H1 (cell line): Measurements from ENCODE around the gene PTDSS2. TPM values are rescaled to one million over a fixed set of nuclear protein-coding genes. Genes with fewer than 3 reads are reported as not detected.

ENCODE experiments used
- CTCF ChIA-PET: fragments of 300-600 bp; sonication (Branson Sonifier 250); formaldehyde crosslinking; loops from one replicate; lab custom pipeline; 2021; ENCODE audit not compliant: partially characterized antibody; lab: Charles Lee
- POLR2A ChIA-PET: fragments of 300-600 bp; sonication (Branson Sonifier 250); formaldehyde crosslinking; loops from one replicate; lab custom pipeline; 2021; ENCODE audit warnings: inconsistent platforms; ENCODE audit not compliant: partially characterized antibody; lab: Charles Lee
- DNase-seq, 2 experiments: peaks; one replicate each; pipeline versions ENCODE4 v3.0.0 to v3.0.0-alpha.2; 2010 to 2022; ENCODE audit warnings: low spot score in 2 of 2, low read depth in 1 of 2, mixed read lengths in 1 of 2
- FAIRE-seq: peaks from 2 replicates; lab custom pipeline; 2011; peaks lifted over from hg19 to GRCh38; lab: Jason Lieb, UNC
- H2AFZ ChIP-seq: 2 replicates; pipeline ENCODE4 v1.8.1; 2012; ENCODE audit warnings: low read length, inconsistent platforms
- H2AK5ac ChIP-seq: 2 replicates; pipeline ENCODE4 v1.6.1; 2013; ENCODE audit warnings: low read depth, low read length
- H2BK120ac ChIP-seq: replicated peaks from 2 replicates; pipeline ENCODE3; 2013; ENCODE audit warnings: low read depth, low read length, inconsistent platforms
- H2BK12ac ChIP-seq: 2 replicates; pipeline ENCODE4 v1.6.1; 2013; ENCODE audit warnings: low read depth, low read length
- H2BK15ac ChIP-seq: 2 replicates; pipeline ENCODE4 v1.6.1; 2013; ENCODE audit warnings: low read length
- H2BK20ac ChIP-seq: 2 replicates; pipeline ENCODE4 v1.6.1; 2013; ENCODE audit warnings: low read length
- H2BK5ac ChIP-seq: 2 replicates; pipeline ENCODE4 v1.6.1; 2013; ENCODE audit warnings: low read depth, low read length
- H3K14ac ChIP-seq: 2 replicates; pipeline ENCODE4 v1.6.1; 2013; ENCODE audit warnings: inconsistent platforms; ENCODE audit not compliant: insufficient read length
- H3K18ac ChIP-seq: 2 replicates; pipeline ENCODE4 v1.6.1; 2013; ENCODE audit warnings: low read length; ENCODE audit errors: extremely low read depth
- H3K23ac ChIP-seq: 2 replicates; pipeline ENCODE4 v1.6.1; 2013; ENCODE audit warnings: inconsistent platforms; ENCODE audit not compliant: insufficient read length
- H3K23me2 ChIP-seq: 2 replicates; pipeline ENCODE4 v1.6.1; 2013; ENCODE audit warnings: low read depth, low read length
- H3K27ac ChIP-seq: 2 replicates; pipeline ENCODE4 v1.6.1; 2011; ENCODE audit warnings: low read depth, low read length, inconsistent platforms
- H3K27me3 ChIP-seq, 4 experiments: replicated peaks in 1 of 4; 1 replicate in 1 of 4; 2 replicates in 3 of 4; pipeline versions ENCODE4 v1.6.1 to v1.8.1; 2011 to 2013; ENCODE audit warnings: low read length in 3 of 4, mild to moderate bottlenecking in 3 of 4, inconsistent platforms in 2 of 4, mixed read lengths in 2 of 4, moderate library complexity in 1 of 4; ENCODE audit not compliant: control insufficient read depth in 3 of 4, insufficient read depth in 3 of 4; ENCODE audit errors: extremely low read depth in 1 of 4
- H3K36me3 ChIP-seq, 4 experiments: 2 replicates each; pipeline versions ENCODE4 v1.6.1 to v1.8.1; 2011 to 2013; ENCODE audit warnings: mild to moderate bottlenecking in 4 of 4, low read length in 3 of 4, moderate library complexity in 2 of 4, control low read depth in 1 of 4, inconsistent platforms in 1 of 4; ENCODE audit not compliant: insufficient read depth in 4 of 4, control insufficient read depth in 2 of 4
- H3K4ac ChIP-seq: replicated peaks from 2 replicates; pipeline ENCODE3; 2013; ENCODE audit warnings: low read length, low read depth, mixed read lengths, inconsistent platforms; ENCODE audit not compliant: insufficient read length
- H3K4me1 ChIP-seq, 4 experiments: replicated peaks in 1 of 4; 1 replicate in 1 of 4; 2 replicates in 3 of 4; pipeline versions ENCODE4 v1.6.1 to v1.8.1; 2011 to 2013; ENCODE audit warnings: low read length in 3 of 4, inconsistent platforms in 2 of 4, mixed read lengths in 1 of 4; ENCODE audit not compliant: insufficient read depth in 4 of 4, control insufficient read depth in 3 of 4
- H3K4me2 ChIP-seq, 2 experiments: 2 replicates each; pipeline versions ENCODE4 v1.6.1 to v1.8.1; 2011 to 2013; ENCODE audit warnings: low read depth in 2 of 2, low read length in 2 of 2, control low read depth in 1 of 2, inconsistent platforms in 1 of 2, mild to moderate bottlenecking in 1 of 2; ENCODE audit not compliant: insufficient read depth in 1 of 2
- H3K4me3 ChIP-seq, 4 experiments: fragments of 200-600, 300-600 bp in 1 of 4; sonication (generic), shearing (Covaris generic), sonication (Bioruptor Twin) in 1 of 4; 2 replicates each; pipeline versions ENCODE4 v1.5.1 to v1.8.1; 2011 to 2016; ENCODE audit warnings: low read length in 4 of 4, low read depth in 3 of 4, control low read depth in 2 of 4, inconsistent platforms in 2 of 4, mild to moderate bottlenecking in 2 of 4, mixed read lengths in 1 of 4, moderate library complexity in 1 of 4; ENCODE audit not compliant: insufficient read depth in 2 of 4; ENCODE audit errors: extremely low read depth in 1 of 4
- H3K56ac ChIP-seq: replicated peaks from 2 replicates; pipeline ENCODE3; 2013; ENCODE audit warnings: low read depth, mild to moderate bottlenecking, mixed read lengths, low read length, inconsistent platforms; ENCODE audit not compliant: insufficient read length
- H3K79me1 ChIP-seq: 2 replicates; pipeline ENCODE4 v1.6.1; 2013; ENCODE audit warnings: low read depth, low read length, control low read depth
- H3K79me2 ChIP-seq, 2 experiments: 2 replicates each; pipeline versions ENCODE4 v1.6.1 to v1.8.1; 2012 to 2013; ENCODE audit warnings: low read length in 2 of 2, mild to moderate bottlenecking in 2 of 2, inconsistent platforms in 1 of 2; ENCODE audit not compliant: insufficient read depth in 2 of 2, control insufficient read depth in 1 of 2
- H3K9ac ChIP-seq, 4 experiments: replicated peaks in 1 of 4; 1 replicate in 1 of 4; 2 replicates in 3 of 4; pipeline versions ENCODE4 v1.6.1 to v1.8.1; 2011 to 2013; ENCODE audit warnings: low read depth in 3 of 4, low read length in 3 of 4, control low read depth in 2 of 4, mild to moderate bottlenecking in 2 of 4, moderate library complexity in 2 of 4, inconsistent platforms in 1 of 4; ENCODE audit errors: extremely low read depth in 1 of 4
- H3K9me3 ChIP-seq, 2 experiments: 2 replicates each; pipeline versions ENCODE4 v1.6.1 to v1.8.1; 2012 to 2013; ENCODE audit warnings: mild to moderate bottlenecking in 2 of 2, moderate library complexity in 2 of 2, control low read depth in 1 of 2, inconsistent platforms in 1 of 2, low read depth in 1 of 2, low read length in 1 of 2, mixed read lengths in 1 of 2; ENCODE audit not compliant: insufficient read depth in 2 of 2
- H4K20me1 ChIP-seq, 2 experiments: replicated peaks in 1 of 2; 2 replicates each; pipeline versions ENCODE3 to v1.8.1; 2011 to 2013; ENCODE audit warnings: inconsistent platforms in 2 of 2, low read length in 2 of 2, mild to moderate bottlenecking in 1 of 2; ENCODE audit not compliant: insufficient read depth in 2 of 2, control insufficient read depth in 1 of 2
- H4K5ac ChIP-seq: 2 replicates; pipeline ENCODE4 v1.6.1; 2013; ENCODE audit warnings: low read length, low read depth, mixed read lengths, inconsistent platforms; ENCODE audit not compliant: insufficient read length
- H4K8ac ChIP-seq: 2 replicates; pipeline ENCODE4 v1.8.0; 2013; ENCODE audit warnings: mild to moderate bottlenecking, moderate library complexity, low read length, inconsistent platforms; ENCODE audit not compliant: insufficient read depth; ENCODE audit errors: extremely low read depth
- H4K91ac ChIP-seq: replicated peaks from 2 replicates; pipeline ENCODE3; 2013; ENCODE audit warnings: low read length, mixed read lengths, inconsistent platforms; ENCODE audit not compliant: insufficient read length
- GABPA ChIP-seq: IDR thresholded peaks from 2 replicates; pipeline ENCODE4 v1.6.1; 2011; ENCODE audit warnings: mild to moderate bottlenecking, low read length, moderate library complexity, borderline replicate concordance; ENCODE audit not compliant: insufficient read depth
- GTF2F1 ChIP-seq: IDR thresholded peaks from 2 replicates; pipeline ENCODE4 v1.6.1; 2012; ENCODE audit warnings: low read depth, low read length, improper control_type of control experiment, borderline replicate concordance
- JUN ChIP-seq: IDR thresholded peaks from 2 replicates; pipeline ENCODE4 v1.6.1; 2011; ENCODE audit warnings: low read depth, mild to moderate bottlenecking, improper control_type of control experiment, low read length
- SAP30 ChIP-seq: fragments of 300-600 bp; sonication (generic); IDR thresholded peaks from 2 replicates; pipeline ENCODE4 v1.7.1; 2012; ENCODE audit warnings: low read length, moderate library complexity, mild to moderate bottlenecking, inconsistent platforms; ENCODE audit not compliant: insufficient read depth, insufficient replicate concordance
- SP2 ChIP-seq: IDR thresholded peaks from 2 replicates; pipeline ENCODE4 v1.6.1; 2012; ENCODE audit warnings: mild to moderate bottlenecking, low read length, inconsistent platforms
- WGBS, 2 experiments: shearing (Covaris generic) in 1 of 2; methylation state at CpG; one replicate each; pipeline versions ENCODE4 v1.1.6 to v1.1.7; 2013 to 2015; ENCODE audit warnings: low lambda C conversion rate in 2 of 2, mixed read lengths in 2 of 2, inconsistent platforms in 1 of 2, low coverage in 1 of 2, missing lambda C conversion rate in 1 of 2; ENCODE audit not compliant: insufficient replicate concordance in 2 of 2, insufficient coverage in 1 of 2, insufficient read length in 1 of 2; ENCODE audit errors: extremely low coverage in 1 of 2, missing lambda C conversion rate in 1 of 2; 5-methylcytosine and 5-hydroxymethylcytosine counted together
- polyA plus RNA-seq, 7 experiments: library from polyadenylated mRNA; depleted of rRNA in 3 of 7; stranded (reverse) in 5 of 7; unstranded in 2 of 7; fragments of >200 nt in 5 of 7; fragments of 200-250 nt in 2 of 7; gene quantifications; 1 replicate in 5 of 7; 2 replicates in 1 of 7; 4 replicates in 1 of 7; pipeline versions ENCODE4 v1.2.1 to v1.2.3, GENCODE V29; 2011 to 2013; ENCODE audit warnings: missing spikeins in 2 of 7, mixed read lengths in 2 of 7
- total RNA-seq: library from RNA; stranded (reverse); fragmentation: NEBNext Ultra II Directional; extraction: Animal tissue kit (Norgen Biotek cat#: 25700); gene quantifications from 2 replicates; pipeline ENCODE4 v1.2.1, GENCODE V29; 2021

Gene PTDSS2
- total and polyA plus RNA-seq, 2 of the 8 experiments (the other 6 are each of a cell fraction or from before 2014, with no cell fraction given) = 48.7 to 68.2 TPM

- H3K56ac ChIP-seq = no peak overlapping the region
- peak overlapping the region; percentile 24; the same call in 1 of the 2 replicates for H2BK5ac ChIP-seq
- H3K23ac ChIP-seq = no peak overlapping the region
- peaks cover 16% of the 10 kb centered on the region for H3K79me1 ChIP-seq
- CTCF ChIA-PET = interaction anchor here (0.6 to 4.0 kb wide), 16 partner anchors 9 to 110 kb away, joined by 3 to 32 read pairs (median 4); partner anchors contain the start of gene PTDSS2
- no peak for TF ChIP-seq SP2
- no peak for TF ChIP-seq GABPA
- no peak for TF ChIP-seq GTF2F1
- TF ChIP-seq SAP30 = no peak
- no peak for TF ChIP-seq JUN
- no peak overlapping the region for H3K9ac ChIP-seq
- H2BK20ac ChIP-seq = no peak overlapping the region
- peak overlapping the region; percentile 76; the same call in 1 of the 2 replicates for H4K8ac ChIP-seq
- 96% methylated on average over 18 of the region's 19 CpGs; no CpG with 5 or more reads in 1 of the 2 experiments for WGBS, 2 experiments
- H2AK5ac ChIP-seq = no peak overlapping the region
- POLR2A ChIA-PET = interaction anchor here (0.6 to 2.0 kb wide), 6 partner anchors 18 to 37 kb away, joined by 3 to 6 read pairs (median 6); partner anchors contain the start of gene RNH1
- H3K14ac ChIP-seq = no peak overlapping the region
- DNase-seq (no peak), FAIRE-seq (no peak)
- H3K79me2 ChIP-seq = peaks cover 7 to 42% of the 10 kb centered on the region in 2 experiments
- no peak overlapping the region for H3K4me3 ChIP-seq
- H3K27me3 ChIP-seq = no peaks in the 10 kb centered on the region
- no peak overlapping the region for H4K5ac ChIP-seq
- no peaks in the 10 kb centered on the region for H3K9me3 ChIP-seq
- no peak overlapping the region for H2AFZ ChIP-seq
- H3K4me2 ChIP-seq = no peak overlapping the region
- H2BK15ac ChIP-seq = 0 out of 2 replicates have a peak overlapping the region, but pooled peaks have one; percentile 46
- peaks cover 0 to 10% (median 6%) of the 10 kb centered on the region in 4 experiments; a peak in 6 of 7 replicates for H3K4me1 ChIP-seq
- no peak overlapping the region for H2BK120ac ChIP-seq
- H4K91ac ChIP-seq = no peak overlapping the region
- no peaks in the 10 kb centered on the region for H3K23me2 ChIP-seq
- H3K27ac ChIP-seq = no peak overlapping the region
- H3K18ac ChIP-seq = no peak overlapping the region; the same call in 1 of the 2 replicates
- peaks cover 0 to 9% of the 10 kb centered on the region in 2 experiments for H4K20me1 ChIP-seq
- H3K4ac ChIP-seq = no peak overlapping the region
- peaks cover 0 to 7% (median 2%) of the 10 kb centered on the region in 4 experiments; a peak in 2 of 8 replicates for H3K36me3 ChIP-seq
- no peak overlapping the region for H2BK12ac ChIP-seq
Observed at GRCh38 chr11:473415-473814, 23.3 kb downstream of the PTDSS2 start.
